IMR-90 (cell line): ENCODE data around the gene KIF3A. TPM values are rescaled to one million over a fixed set of nuclear protein-coding genes. Genes with fewer than 3 reads are reported as not detected.
A peak's percentile ranks its signal among the peaks of the same experiment; 100 is the strongest.

Source experiments
- ATAC-seq: fragments of 200-7000 bp; cut with Tn5 transposase; 2 replicates; pipeline ENCODE4 v1.9.1; 2020; ENCODE audit warnings: low read depth, mild to moderate bottlenecking, moderate library complexity
- BruUV-seq: library from RNA; stranded (reverse); fragments of 400-500 nt; replicated peaks from 2 replicates; lab custom pipeline; 2021; lab: Mats Ljungman, UMichigan
- CTCF ChIA-PET: fragments of 300-600 bp; formaldehyde crosslinking; extraction: SDS; loops from one replicate; lab custom pipeline; 2021; ENCODE audit warnings: antibody characterized with exemption; lab: Yijun Ruan, JAX
- POLR2A ChIA-PET: fragments of 300-600 bp; sonication (Branson Sonifier 250); formaldehyde crosslinking; loops from one replicate; lab custom pipeline; 2022; ENCODE audit warnings: antibody characterized with exemption; ENCODE audit not compliant: unreplicated experiment; lab: Charles Lee
- DNase-seq: peaks from one replicate; pipeline ENCODE4 v3.0.0; 2013
- H2AFZ ChIP-seq: replicated peaks from 2 replicates; pipeline ENCODE3; 2013; ENCODE audit warnings: low read length, mild to moderate bottlenecking; ENCODE audit not compliant: poor library complexity
- H2AK5ac ChIP-seq: 2 replicates; pipeline ENCODE4 v1.6.1; 2013; ENCODE audit warnings: low read depth, low read length, inconsistent platforms
- H2AK9ac ChIP-seq: replicated peaks from 2 replicates; pipeline ENCODE3; 2013; ENCODE audit warnings: mild to moderate bottlenecking, low read depth, low read length, moderate library complexity; ENCODE audit not compliant: poor library complexity
- H2BK120ac ChIP-seq: 2 replicates; pipeline ENCODE4 v1.6.1; 2013; ENCODE audit warnings: low read depth, low read length, inconsistent platforms
- H2BK15ac ChIP-seq: 3 replicates; pipeline ENCODE4 v1.6.1; 2013; ENCODE audit warnings: low read depth, low read length, inconsistent platforms
- H2BK20ac ChIP-seq: 2 replicates; pipeline ENCODE4 v1.6.1; 2013; ENCODE audit warnings: low read depth, mild to moderate bottlenecking, inconsistent platforms, low read length, moderate library complexity
- H2BK5ac ChIP-seq: 2 replicates; pipeline ENCODE4 v1.6.1; 2013; ENCODE audit warnings: mild to moderate bottlenecking, low read depth, low read length, inconsistent platforms; ENCODE audit not compliant: poor library complexity, severe bottlenecking
- H3K14ac ChIP-seq: replicated peaks from 2 replicates; pipeline ENCODE4 v1.6.1; 2013; ENCODE audit warnings: low read depth, low read length, inconsistent platforms
- H3K18ac ChIP-seq: 2 replicates; pipeline ENCODE4 v1.6.1; 2013; ENCODE audit warnings: low read depth, low read length, control low read depth
- H3K23ac ChIP-seq: 2 replicates; pipeline ENCODE4 v1.6.1; 2013; ENCODE audit warnings: low read depth, low read length, inconsistent platforms
- H3K27ac ChIP-seq: 2 replicates; pipeline ENCODE4 v1.5.1; 2013; ENCODE audit warnings: mild to moderate bottlenecking, control low read depth, low read length; ENCODE audit not compliant: insufficient read depth
- H3K27me3 ChIP-seq: 2 replicates; pipeline ENCODE4 v1.6.1; 2013; ENCODE audit warnings: low read length; ENCODE audit not compliant: control insufficient read depth, insufficient read depth
- H3K36me3 ChIP-seq: 2 replicates; pipeline ENCODE4 v1.6.1; 2013; ENCODE audit warnings: low read length, mixed read lengths; ENCODE audit not compliant: control insufficient read depth, insufficient read depth
- H3K4ac ChIP-seq: 2 replicates; pipeline ENCODE4 v1.6.1; 2013; ENCODE audit warnings: low read depth, low read length, inconsistent platforms
- H3K4me1 ChIP-seq: 2 replicates; pipeline ENCODE4 v1.6.1; 2013; ENCODE audit warnings: low read length, mixed read lengths; ENCODE audit not compliant: control insufficient read depth, insufficient read depth
- H3K4me2 ChIP-seq: 2 replicates; pipeline ENCODE4 v1.6.1; 2013; ENCODE audit warnings: low read depth, mild to moderate bottlenecking, control low read depth, low read length, moderate library complexity
- H3K4me3 ChIP-seq: 2 replicates; pipeline ENCODE4 v1.5.1; 2013; ENCODE audit warnings: low read depth, mild to moderate bottlenecking, control low read depth, low read length, moderate library complexity; ENCODE audit not compliant: insufficient read depth
- H3K56ac ChIP-seq: 2 replicates; pipeline ENCODE4 v1.6.1; 2013; ENCODE audit warnings: low read length, inconsistent platforms; ENCODE audit not compliant: insufficient read depth; ENCODE audit errors: extremely low read depth
- H3K79me1 ChIP-seq, 2 experiments: 2 replicates each; pipeline ENCODE4 v1.6.1; 2013; ENCODE audit warnings: low read length in 2 of 2, inconsistent platforms in 1 of 2, low read depth in 1 of 2
- H3K9ac ChIP-seq: 2 replicates; pipeline ENCODE4 v1.6.1; 2013; ENCODE audit warnings: low read depth, low read length, control low read depth
- H3K9me1 ChIP-seq: 2 replicates; pipeline ENCODE4 v1.6.1; 2013; ENCODE audit warnings: low read length, inconsistent platforms; ENCODE audit not compliant: insufficient read depth
- H3K9me3 ChIP-seq: 2 replicates; pipeline ENCODE4 v1.6.1; 2013; ENCODE audit warnings: low read length; ENCODE audit not compliant: control insufficient read depth, insufficient read depth
- H4K20me1 ChIP-seq: 2 replicates; pipeline ENCODE4 v1.6.1; 2013; ENCODE audit warnings: low read length, inconsistent platforms; ENCODE audit not compliant: insufficient read depth
- H4K5ac ChIP-seq: 2 replicates; pipeline ENCODE4 v1.6.1; 2013; ENCODE audit warnings: mild to moderate bottlenecking, low read depth, low read length, control low read depth
- H4K8ac ChIP-seq, 2 experiments: 2 replicates each; pipeline ENCODE4 v1.6.1; 2013; ENCODE audit warnings: low read depth in 2 of 2, low read length in 2 of 2, control low read depth in 1 of 2, inconsistent platforms in 1 of 2
- H4K91ac ChIP-seq: 2 replicates; pipeline ENCODE4 v1.6.1; 2013; ENCODE audit warnings: low read depth, low read length, inconsistent platforms; ENCODE audit not compliant: insufficient read depth
- BHLHE40 ChIP-seq: fragments of 150-350 bp; IDR thresholded peaks from 2 replicates; pipeline ENCODE4 v1.6.1; 2016; ENCODE audit warnings: mild to moderate bottlenecking, low read depth, low read length
- CEBPB ChIP-seq: IDR thresholded peaks from 2 replicates; pipeline ENCODE4 v1.6.1; 2012; ENCODE audit warnings: low read depth, low read length, improper control_type of control experiment
- FOS ChIP-seq: fragments of 150-350 bp; IDR thresholded peaks from 2 replicates; pipeline ENCODE4 v1.6.1; 2016; ENCODE audit warnings: low read depth, low read length
- MAFK ChIP-seq: IDR thresholded peaks from 2 replicates; pipeline ENCODE4 v1.6.1; 2012; ENCODE audit warnings: low read depth, low read length, improper control_type of control experiment
- MAZ ChIP-seq: IDR thresholded peaks from 2 replicates; pipeline ENCODE4 v1.6.1; 2012; ENCODE audit warnings: low read depth, mild to moderate bottlenecking, low read length, improper control_type of control experiment, moderate library complexity, borderline replicate concordance
- MXI1 ChIP-seq: IDR thresholded peaks from 2 replicates; pipeline ENCODE4 v1.6.1; 2012; ENCODE audit warnings: low read depth, mild to moderate bottlenecking, low read length, moderate library complexity, borderline replicate concordance
- NFE2L2 ChIP-seq: fragments of 150-350 bp; IDR thresholded peaks from 2 replicates; pipeline ENCODE4 v1.6.1; 2016; ENCODE audit warnings: low read depth, mild to moderate bottlenecking, low read length
- POLR2A ChIP-seq: IDR thresholded peaks from 2 replicates; pipeline ENCODE4 v1.6.1; 2012; ENCODE audit warnings: mild to moderate bottlenecking, low read depth, low read length
- RAD21 ChIP-seq: IDR thresholded peaks from 2 replicates; pipeline ENCODE4 v1.6.1; 2012; ENCODE audit warnings: low read length, improper control_type of control experiment
- RCOR1 ChIP-seq: IDR thresholded peaks from 2 replicates; pipeline ENCODE4 v1.6.1; 2012; ENCODE audit warnings: mild to moderate bottlenecking, low read length, improper control_type of control experiment; ENCODE audit not compliant: insufficient replicate concordance
- RFX5 ChIP-seq: IDR thresholded peaks from 2 replicates; pipeline ENCODE4 v1.8.0; 2012; ENCODE audit warnings: low read depth, mild to moderate bottlenecking, low read length, moderate library complexity
- SMC3 ChIP-seq: fragments of 150-350 bp; IDR thresholded peaks from 2 replicates; pipeline ENCODE4 v1.6.1; 2016; ENCODE audit warnings: low read depth, mild to moderate bottlenecking, antibody characterized with exemption, low read length, moderate library complexity
- WGBS, 2 experiments: methylation state at CpG; one replicate each; pipeline versions ENCODE4 v1.1.5 to v1.1.7; 2013; ENCODE audit warnings: missing lambda C conversion rate in 2 of 2; ENCODE audit not compliant: insufficient read length in 1 of 2; ENCODE audit errors: extremely low coverage in 2 of 2; 5-methylcytosine and 5-hydroxymethylcytosine counted together
- dilution Hi-C: fragments of 300-500 bp; cut with HindIII; formaldehyde crosslinking; loops from one replicate; pipeline ENCODE4 v1.14.3; 2018; ENCODE audit warnings: low sequenced_read_pairs; ENCODE audit not compliant: unreplicated experiment
- in situ Hi-C: fragments of 300-500 bp; cut with MboI; formaldehyde crosslinking; loops from 3 replicates; pipeline ENCODE4 v1.14.3; 2019; ENCODE audit warnings: low sequenced_read_pairs, inconsistent platforms, mixed read lengths
- intact Hi-C: fragments of 100-400 bp; cut with micrococcal nuclease; formaldehyde crosslinking; loops from 2 replicates; pipeline ENCODE4 v1.10.0; 2022
- polyA plus RNA-seq, 3 experiments: library from polyadenylated mRNA; depleted of rRNA; stranded (reverse); fragments of >200 nt; gene quantifications; 2 replicates each; pipeline ENCODE4 v1.2.3, GENCODE V29; 2012; ENCODE audit warnings: low replicate concordance in 1 of 3
- total RNA-seq: library from RNA; depleted of rRNA; stranded (reverse); fragments of >200 nt; gene quantifications from 2 replicates; pipeline ENCODE4 v1.2.3, GENCODE V29; 2012
- TF ChIP-seq, protein P1 (sequence below): fragments of 150-350 bp; IDR thresholded peaks from 2 replicates; pipeline ENCODE4 v1.6.1; 2016; ENCODE audit warnings: low read depth, mild to moderate bottlenecking, low read length, moderate library complexity, borderline replicate concordance
- TF ChIP-seq, protein P2 (sequence below): fragments of 150-350 bp; IDR thresholded peaks from 2 replicates; pipeline ENCODE4 v1.6.1; 2017; ENCODE audit warnings: mild to moderate bottlenecking, antibody characterized with exemption, low read length, low read depth

The KIF3A gene
- total and polyA plus RNA-seq, 2 of the 4 experiments (the other 2 are of a cell fraction) = 4.3 to 4.5 TPM

DNA sequence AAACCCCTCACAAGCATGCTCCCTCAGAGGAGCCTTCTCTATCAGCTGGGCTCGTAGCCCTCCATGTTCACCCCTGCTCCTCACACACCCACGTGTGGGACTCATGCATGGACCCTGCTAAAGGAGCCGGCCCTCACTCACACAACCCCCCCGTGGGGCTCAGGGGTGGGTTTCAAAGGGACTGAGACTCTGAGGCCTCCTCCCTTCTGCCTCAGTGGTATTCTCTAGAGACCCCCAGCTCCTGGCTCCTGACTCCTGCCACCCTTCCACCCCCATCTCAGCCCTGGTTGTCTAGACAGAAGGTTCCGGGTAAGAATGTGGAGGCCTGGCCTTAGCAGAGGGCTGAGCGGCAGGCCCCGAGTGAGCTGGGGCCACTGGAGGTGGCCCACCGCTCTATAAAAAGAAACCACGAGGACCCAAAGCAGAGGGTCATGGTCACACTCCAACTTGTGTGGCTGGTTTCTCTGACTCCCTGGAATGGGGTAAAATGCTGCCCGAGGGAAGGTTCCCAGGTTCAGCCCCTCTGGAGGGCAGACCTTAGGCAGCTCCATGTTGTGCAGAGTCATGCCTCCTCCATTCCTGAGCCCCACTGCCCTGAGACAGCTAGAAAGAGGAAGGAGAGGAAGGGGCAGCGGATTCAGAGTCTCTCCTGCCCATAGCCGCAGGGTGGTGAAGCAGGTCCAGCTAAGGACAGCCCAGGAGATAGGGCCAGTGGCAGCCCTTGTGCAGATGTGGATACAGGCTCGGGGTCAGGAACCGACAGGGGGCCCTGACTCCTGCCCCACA, 28.9 kb upstream of the KIF3A start (continued):
- TF ChIP-seq MAFK = no peak

DNA sequence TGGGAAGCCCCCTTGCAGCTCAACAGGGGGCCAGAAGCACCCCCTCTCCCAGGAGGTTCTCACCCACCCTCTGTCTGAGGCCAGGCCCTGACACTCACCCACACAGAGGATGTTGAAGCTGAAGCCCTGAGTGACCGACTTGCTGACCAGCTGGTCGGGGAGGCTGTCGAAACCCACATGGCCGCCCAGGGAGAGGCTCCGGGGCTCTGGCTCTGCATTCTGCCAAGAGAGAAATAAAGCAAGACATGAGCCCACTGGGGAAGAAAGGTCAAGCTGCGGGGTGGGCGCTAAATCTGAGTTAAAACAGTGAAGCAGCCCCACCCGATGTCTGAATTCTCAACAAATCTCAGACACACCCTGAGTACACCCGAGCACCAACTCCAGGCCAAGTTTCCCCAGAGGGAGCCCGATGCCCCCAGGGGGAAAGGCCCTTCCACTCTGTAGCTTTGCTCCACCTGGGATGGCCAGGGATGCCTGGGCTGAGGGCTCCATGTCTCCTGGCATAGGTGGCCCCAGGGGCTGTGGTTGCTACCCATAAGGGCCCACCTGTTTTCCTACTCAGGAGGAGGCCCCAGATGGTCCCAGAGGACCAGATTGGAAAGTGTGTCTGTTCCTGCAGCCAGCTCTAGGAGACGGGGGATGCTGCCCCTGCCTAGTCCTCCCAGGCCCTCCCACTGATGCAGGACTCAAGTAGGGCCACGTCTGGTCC, 28.1 kb upstream of the KIF3A start:
- peak overlapping the region; percentile 10 for H2AK9ac ChIP-seq
- no peak overlapping the region for H3K56ac ChIP-seq
- H3K9me3 ChIP-seq = no peaks in the 10 kb centered on the region
- ChIA-PET POLR2A (no interaction called here), CTCF (interaction anchor here (1.4 kb wide), 1 partner anchor 10 kb away, joined by 4 read pairs; no protein-coding TSS in a partner anchor)
- H2BK15ac ChIP-seq = no peak overlapping the region
- H2BK5ac ChIP-seq = no peak overlapping the region
- H3K4ac ChIP-seq = no peak overlapping the region
- H3K27ac ChIP-seq = no peak overlapping the region
- peaks cover 26 to 52% of the 10 kb centered on the region in 2 experiments for H3K79me1 ChIP-seq
- H3K4me3 ChIP-seq = no peak overlapping the region
- ATAC-seq (no peak), DNase-seq (no peak)
- H4K8ac ChIP-seq = no peak overlapping the region
- no peak overlapping the region for H2AK5ac ChIP-seq
- H3K4me1 ChIP-seq = peaks cover 13% of the 10 kb centered on the region
- WGBS, 2 experiments = 84% methylated on average over 7 of the region's 12 CpGs; no CpG with 5 or more reads in 1 of the 2 experiments
- H3K4me2 ChIP-seq = no peak overlapping the region
- dilution Hi-C loops (no loop called here), in situ Hi-C loops (no loop called here), intact Hi-C loops (no loop called here)
- H3K18ac ChIP-seq = no peak overlapping the region
- BruUV-seq = no TSS peak
- H4K91ac ChIP-seq = no peak overlapping the region
- no peak overlapping the region for H2AFZ ChIP-seq
- peaks cover 30% of the 10 kb centered on the region for H3K9me1 ChIP-seq
- peaks cover 40% of the 10 kb centered on the region for H3K36me3 ChIP-seq
- H4K20me1 ChIP-seq = peaks cover 24% of the 10 kb centered on the region
- H3K23ac ChIP-seq = no peak overlapping the region
- no peak overlapping the region for H3K9ac ChIP-seq
- H3K14ac ChIP-seq = no peak overlapping the region
- H2BK20ac ChIP-seq = no peak overlapping the region
- H3K27me3 ChIP-seq = no peaks in the 10 kb centered on the region
- no peak overlapping the region for H4K5ac ChIP-seq
- H2BK120ac ChIP-seq = no peak overlapping the region
- TF ChIP-seq, protein P1, sequence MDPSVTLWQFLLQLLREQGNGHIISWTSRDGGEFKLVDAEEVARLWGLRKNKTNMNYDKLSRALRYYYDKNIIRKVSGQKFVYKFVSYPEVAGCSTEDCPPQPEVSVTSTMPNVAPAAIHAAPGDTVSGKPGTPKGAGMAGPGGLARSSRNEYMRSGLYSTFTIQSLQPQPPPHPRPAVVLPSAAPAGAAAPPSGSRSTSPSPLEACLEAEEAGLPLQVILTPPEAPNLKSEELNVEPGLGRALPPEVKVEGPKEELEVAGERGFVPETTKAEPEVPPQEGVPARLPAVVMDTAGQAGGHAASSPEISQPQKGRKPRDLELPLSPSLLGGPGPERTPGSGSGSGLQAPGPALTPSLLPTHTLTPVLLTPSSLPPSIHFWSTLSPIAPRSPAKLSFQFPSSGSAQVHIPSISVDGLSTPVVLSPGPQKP = no peak
- no peak for TF ChIP-seq NFE2L2
- TF ChIP-seq CEBPB = no peak
- no peak for TF ChIP-seq RAD21
- TF ChIP-seq, protein P2, sequence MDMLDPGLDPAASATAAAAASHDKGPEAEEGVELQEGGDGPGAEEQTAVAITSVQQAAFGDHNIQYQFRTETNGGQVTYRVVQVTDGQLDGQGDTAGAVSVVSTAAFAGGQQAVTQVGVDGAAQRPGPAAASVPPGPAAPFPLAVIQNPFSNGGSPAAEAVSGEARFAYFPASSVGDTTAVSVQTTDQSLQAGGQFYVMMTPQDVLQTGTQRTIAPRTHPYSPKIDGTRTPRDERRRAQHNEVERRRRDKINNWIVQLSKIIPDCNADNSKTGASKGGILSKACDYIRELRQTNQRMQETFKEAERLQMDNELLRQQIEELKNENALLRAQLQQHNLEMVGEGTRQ = no peak
- TF ChIP-seq RFX5 = no peak
- no peak for TF ChIP-seq FOS
- TF ChIP-seq POLR2A = no peak
- TF ChIP-seq MXI1 = no peak
- no peak for TF ChIP-seq SMC3
- no peak for TF ChIP-seq MAZ
- no peak for TF ChIP-seq BHLHE40
- TF ChIP-seq RCOR1 = no peak
